SHP77 treated with DMSO at 0.1 percent for 48 hours (cell line): ENCODE measurements around the gene HOXB4.

Experiments
- DNase-seq: peaks from one replicate; lab custom pipeline; 2025; lab: John Stamatoyannopoulos, UW

HOXB4 gene

DNA sequence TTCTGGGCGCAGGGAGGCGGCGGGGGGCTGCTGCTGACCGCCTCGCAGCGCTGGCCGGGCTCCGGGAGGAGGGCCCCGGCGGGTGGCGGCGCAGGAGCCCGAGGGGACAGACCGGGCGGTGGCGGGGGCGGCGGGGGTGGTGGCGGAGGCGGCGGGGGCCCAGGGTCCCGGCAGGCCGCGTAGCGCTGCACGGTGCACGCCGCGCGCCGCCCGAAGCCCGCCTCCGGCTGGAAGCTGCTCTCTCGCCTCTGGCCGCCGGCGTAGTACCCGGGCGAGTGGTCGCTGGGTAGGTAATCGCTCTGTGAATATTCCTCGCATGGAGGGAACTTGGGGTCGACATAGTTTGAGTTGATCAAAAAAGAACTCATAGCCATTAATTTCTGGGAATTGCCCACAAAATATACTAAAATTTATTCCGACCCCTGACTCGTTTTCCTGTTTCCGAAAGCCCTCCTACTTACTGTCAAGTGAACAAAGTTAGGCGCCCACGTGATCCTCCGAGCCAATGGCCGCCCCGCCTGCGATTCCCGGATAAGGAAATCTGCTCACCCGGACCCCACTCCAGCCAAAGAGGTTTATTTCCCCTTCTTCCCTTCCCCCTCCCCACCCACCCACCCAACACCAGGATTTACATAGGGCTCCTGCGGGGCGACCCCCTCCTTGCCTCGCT, at the start of gene HOXB4:
HOXB4 (minus strand) TSS at position 405 of the 670 bp plus-strand sequence; CDS start at position 374, 31 bp downstream.
- DNase-seq = no peak

DNA sequence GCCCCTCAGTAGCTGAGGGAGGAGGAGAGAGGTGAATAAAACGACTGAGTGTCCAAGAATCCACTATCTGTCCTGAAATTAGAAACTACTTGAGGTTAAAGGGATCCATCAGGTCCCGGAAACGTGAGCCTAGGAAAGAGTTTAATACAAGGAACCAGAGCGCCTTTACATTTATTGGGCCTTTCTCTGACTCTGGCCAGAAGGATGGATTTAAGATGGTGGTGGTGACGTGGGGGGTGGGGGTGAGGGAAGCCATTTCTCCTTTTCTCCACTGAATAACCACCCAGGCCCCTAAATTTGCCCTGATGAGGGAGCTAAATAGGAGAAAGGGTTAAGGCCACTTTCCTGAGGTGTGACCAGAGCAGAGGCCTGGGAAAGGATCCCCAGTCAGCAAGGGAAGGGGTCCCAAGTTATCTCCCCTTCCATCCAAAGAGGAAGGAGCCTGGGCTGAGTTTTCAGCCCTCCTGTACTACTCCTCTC, 49.0 kb upstream of the HOXB4 start:
- no peak for DNase-seq

DNA sequence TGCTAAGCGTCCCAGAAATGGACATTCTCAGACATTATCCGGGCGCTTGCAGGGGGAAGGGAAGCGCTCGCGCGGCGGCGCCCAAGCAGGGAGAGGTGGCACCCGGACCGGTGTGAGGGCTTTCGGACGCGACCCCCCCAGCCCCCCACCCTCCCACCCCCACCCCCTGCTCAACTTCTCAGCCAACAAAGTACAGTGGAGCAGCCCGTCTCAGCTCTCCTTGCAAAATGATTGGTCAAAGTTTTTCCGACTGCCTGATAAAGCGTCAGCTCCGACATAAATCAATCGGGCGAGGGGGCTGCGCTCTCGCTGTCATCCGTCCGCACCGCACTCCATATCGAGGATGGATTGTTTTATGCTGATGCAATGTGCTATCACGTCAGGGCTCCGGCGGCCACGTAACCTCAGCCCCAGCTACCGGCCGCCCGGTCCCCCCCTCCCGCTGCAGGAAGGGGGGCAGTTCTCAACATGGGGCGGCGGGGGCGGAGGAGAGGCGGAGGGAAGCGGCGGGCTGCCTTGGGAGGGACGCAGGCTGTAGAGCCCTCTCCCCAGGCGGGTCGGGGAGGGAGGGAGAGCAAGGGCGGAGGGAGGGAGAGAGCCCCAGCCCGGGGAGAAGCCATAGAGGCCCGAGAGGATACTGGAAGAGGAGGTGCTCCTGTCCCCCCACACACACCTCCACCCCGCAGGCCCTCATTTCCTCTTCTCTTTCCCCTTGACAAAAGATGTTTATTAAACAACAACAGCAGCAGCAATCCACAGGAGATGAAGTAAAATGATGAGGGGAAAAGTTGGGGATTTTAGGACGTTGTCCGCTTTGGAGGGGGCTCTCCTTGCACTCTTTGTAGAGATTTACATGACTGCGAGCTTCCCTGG, 48.3 kb upstream of the HOXB4 start, which contains the start of gene HOXB9:
HOXB9 (minus strand) TSS at position 114 of the 873 bp plus-strand sequence; CDS start at position 25, 89 bp downstream.
- peak; percentile 80 for DNase-seq

DNA sequence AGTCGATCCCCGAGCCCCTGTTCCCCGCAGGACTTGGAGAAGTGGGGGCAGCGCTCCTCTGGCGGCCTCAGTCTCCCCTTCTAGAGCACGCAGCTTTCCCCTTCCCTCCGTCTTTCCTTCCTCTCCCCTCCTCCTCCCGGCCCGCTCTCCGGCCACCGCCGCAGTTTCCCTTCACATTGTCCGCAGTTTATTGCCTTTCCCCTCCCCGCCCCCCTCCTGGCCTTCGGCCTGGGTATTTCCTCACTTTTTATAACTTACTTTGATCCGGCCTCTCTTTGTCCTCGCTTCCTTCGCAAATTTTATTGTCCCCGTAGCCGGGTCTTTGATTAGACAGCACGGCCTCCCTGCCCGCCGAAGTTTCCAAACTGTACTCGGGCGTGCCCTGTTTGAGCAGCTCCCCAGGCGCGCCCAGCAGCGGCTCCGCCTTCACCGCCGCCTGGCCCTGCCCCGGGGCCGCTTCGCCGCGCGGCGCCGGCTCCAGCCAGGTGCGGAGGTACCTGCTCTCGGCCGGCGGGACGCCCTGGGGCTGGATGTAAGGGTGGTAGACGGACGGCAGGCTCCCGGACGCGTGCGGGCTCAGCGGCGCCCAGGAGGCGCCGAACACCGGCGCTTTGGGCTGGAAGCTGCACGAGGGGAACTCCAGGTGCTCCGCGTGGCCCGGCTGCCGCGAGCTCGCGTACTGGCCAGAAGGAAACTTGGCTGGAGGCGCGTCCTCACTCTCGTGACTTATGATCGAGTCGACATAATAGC, 47.5 kb upstream of the HOXB4 start:
- DNase-seq = no peak

DNA sequence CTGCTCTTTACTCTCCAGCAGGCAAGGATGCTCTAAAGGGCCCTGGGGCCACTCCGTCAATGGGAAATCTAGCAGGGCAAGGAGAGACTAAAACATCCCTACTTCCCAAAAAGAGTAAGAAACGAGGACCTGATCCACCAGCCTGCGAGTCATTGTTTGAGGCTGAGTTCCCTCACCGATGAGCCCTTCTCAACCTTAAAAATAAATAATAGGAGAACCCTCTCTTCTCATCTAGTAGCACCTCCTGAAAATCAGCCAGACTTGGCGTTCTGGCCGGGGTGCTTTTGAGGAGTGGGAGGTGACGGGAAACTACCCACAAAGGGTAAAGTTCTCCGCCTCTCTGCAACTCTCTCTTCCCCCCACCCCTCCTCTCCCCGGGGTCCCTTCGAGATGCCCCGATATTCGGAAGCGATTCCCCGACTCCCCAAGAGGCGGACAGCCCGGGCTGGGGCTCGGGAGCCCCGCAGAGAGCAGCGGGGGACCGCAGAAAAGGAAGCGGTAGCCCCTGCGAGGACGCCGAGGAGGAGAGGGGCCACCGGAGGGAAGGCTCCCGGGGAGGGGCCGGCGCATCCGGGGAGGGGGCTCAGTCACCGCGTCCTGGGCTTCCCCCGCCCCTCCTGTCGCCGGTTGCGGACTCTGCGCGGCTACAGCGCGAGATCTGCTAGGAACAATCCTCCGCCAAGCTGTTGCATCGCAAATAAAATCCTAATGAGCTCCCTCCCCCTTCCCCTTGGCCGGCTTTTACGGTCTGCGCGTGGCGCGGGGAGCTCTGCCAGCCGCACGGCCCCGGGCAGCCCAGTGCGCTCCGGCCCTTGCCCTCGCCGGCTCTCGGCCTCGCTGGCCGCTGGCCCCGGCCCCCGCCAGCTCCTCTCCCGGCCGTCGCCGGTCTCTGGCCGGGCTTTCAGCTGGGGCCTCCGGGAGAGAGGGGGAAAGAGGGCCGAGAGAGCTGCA, 46.7 kb upstream of the HOXB4 start:
- peak; percentile 23 for DNase-seq

DNA sequence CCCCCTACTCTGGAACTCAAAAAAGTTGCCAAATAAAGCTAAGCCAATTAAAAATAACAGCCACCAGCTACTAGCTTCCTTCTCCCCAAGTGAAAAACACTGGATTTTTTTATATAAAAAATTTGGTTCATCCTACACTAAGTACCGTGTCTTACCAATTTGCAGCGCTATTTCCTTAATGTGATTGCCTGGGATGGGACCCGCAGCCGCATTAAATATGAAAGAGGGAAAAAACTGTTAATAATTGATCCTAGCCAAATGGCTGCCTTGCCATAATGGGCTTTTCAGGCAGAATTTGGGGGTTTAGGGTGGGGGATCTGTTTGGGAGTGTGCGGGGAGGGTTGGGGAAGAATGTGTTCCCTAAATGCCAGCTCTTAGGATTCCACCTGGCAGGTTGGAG, 46.0 kb upstream of the HOXB4 start:
- no peak for DNase-seq

DNA sequence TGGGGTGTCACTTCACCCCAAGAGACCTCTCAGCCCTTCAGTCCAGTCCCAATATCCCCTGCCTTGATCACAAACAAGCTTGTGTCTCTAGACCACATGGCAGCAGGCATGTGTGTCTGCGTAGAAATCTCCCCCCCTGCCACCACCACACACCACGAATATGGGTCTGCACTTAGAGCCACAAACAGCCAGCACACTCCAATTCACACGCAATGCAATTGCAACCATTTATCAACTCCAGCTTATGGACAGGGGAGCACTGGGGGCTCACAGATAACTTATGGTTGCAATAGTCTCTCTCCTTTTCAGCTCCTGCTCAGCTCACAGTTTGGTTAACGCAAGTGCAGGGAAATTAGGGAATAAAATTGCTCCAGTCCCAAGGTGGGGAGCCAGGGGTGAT, 45.4 kb upstream of the HOXB4 start:
- no peak for DNase-seq

DNA sequence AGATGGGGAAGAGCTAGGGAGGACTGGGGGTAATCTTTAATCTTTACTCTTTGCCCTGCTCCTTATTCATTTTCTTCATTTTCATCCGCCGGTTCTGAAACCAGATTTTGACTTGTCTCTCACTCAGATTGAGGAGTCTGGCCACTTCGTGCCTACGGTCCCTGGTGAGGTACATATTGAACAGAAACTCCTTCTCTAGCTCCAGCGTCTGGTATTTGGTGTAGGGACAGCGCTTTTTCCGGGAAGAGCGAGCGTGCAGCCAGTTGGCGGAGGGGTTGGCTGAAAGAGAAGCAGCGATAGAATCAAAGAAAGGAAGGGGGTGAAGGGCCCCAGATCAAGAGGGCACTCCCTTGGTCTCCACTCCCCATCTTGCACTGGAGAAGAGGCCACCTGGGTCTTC, 44.7 kb upstream of the HOXB4 start:
- DNase-seq = no peak

DNA sequence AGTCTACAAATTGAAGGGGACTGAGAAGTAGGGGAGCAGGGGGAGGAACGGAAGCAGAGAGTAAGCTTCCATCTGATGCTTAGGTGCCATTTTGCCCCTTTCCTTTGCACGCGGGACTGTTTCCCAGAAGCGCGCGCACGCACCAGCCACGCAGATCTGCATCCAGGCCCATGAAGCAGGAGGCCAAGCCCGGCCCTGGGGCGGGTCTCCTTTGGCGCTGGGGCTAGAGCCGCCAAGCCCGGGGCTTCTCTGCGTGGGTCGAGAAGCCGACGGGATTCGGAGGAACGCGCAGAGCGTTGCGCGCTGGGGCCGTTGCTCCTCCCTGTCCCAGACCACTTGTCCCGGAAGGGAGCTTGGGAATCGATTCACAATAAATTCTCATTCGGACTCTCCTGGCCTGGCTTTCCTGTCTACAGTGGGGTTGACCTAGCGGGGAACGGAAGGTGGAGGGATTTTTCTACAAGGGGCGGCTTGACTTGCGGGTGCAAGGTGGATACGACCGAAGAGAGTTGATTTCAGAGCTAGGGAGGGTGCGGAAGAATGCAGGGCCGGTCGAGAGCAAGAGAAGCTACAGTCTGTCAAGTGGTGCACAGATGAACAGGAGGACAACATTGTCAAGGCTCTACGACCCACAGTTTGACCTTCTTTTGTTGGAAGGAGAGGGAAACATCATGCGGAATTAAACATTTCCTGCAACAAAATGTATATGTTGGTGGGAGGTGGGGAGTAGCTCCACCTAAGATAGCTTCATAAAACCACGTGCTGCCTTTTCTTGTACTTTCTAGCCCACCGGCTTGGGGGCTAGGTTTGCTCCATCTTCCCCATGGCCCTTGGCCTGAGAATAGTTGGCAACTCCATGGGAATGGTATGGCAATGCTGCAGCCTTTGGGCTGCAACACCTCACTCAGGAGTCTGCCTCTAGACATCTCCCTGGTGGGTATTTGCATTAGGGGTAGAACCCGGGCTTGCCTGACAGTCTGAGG, 43.6 kb upstream of the HOXB4 start:
- DNase-seq = no peak

DNA sequence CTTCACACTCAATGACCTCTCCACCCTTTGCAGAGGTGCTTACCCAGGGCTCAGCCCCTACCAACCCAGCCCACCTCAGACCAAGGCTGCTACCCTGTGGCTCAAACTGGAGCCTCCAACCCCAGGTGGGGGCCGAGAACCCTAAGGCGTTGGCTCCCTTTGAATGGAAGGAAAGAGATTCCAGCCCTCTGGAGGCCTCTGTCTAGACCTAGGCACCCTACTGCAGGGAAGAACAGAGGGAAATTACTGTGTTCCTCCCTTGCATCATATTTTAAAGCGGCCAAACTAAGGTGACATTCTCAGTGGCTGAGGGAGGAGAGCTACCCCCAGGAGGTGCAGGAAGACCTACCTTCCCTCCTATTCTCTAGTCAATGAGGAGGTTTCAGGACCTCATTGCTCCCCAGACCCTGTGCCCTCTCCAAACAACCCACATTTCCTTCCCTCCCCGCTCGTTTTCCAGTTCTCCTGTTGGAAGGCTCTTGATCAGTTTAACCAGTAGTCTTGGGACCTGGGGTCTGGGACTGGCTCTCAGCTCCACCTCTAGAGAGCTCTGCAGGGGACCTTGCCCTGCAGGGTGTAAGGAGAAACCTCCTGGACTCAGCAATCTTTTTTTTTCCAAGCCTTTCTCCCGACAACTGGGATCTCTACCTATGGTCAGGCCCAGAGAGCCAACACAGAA, 42.5 kb upstream of the HOXB4 start:
- no peak for DNase-seq

DNA sequence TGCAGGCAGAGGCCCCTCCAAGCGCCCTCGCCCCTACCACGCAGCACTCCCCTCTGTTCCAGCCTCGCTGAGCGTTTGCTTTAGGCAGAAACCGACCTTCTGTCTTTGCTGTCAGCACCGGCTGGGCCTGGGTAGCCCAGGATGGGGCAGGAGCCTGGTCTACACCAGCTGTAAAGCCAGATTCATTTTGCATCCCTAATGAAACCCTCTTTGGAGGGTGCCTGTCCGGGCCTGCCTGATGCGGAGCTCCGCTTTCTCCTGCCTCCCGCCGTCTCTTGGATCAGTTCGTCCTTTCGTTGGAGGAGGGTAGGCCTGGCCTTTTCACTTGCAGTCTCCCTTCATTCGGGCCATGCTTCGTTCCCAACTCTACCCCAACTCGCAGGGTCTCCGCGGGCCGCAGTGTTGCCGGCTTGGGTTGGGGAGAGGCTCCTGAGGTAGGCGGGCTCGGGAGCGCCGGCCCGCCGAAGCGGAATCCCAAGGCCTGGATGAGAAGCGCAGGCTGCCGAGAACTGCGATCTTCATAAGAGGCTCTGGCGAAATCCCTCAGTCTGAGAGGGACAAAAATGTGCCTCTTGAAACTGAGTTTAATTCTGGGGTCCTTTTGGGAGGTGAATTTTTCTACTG, 41.8 kb upstream of the HOXB4 start:
- DNase-seq = no peak

DNA sequence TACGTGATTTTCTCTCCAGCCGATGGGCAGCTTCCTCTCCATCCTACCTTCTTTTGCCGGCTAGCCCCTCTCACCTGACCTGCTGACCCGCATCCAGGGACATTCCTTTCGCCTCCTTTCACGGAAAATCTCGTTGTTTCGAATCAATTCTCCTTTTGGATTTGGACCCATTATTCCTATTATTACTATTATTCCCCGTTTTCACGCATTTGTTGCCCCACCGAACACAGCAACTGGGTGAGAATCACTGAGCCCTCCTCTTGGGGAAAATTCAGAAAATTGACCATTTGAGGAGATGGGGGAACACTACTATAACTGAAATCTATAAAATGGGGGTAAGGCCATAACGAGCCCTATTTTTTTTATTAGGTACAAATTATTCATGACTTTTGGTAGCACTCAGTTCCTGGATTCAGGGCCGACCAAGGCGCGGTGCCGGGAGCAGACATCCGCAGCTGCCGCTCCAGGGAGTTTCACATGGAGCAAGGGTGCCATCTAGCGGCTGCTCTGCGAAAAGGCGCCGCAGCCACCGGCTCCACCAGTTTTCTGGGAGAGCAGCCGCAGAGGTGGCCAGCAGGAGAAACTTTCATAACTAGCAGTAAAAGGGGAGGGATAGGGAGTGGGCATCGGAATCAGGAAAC, 40.2 kb upstream of the HOXB4 start:
- DNase-seq = peak; percentile 76

DNA sequence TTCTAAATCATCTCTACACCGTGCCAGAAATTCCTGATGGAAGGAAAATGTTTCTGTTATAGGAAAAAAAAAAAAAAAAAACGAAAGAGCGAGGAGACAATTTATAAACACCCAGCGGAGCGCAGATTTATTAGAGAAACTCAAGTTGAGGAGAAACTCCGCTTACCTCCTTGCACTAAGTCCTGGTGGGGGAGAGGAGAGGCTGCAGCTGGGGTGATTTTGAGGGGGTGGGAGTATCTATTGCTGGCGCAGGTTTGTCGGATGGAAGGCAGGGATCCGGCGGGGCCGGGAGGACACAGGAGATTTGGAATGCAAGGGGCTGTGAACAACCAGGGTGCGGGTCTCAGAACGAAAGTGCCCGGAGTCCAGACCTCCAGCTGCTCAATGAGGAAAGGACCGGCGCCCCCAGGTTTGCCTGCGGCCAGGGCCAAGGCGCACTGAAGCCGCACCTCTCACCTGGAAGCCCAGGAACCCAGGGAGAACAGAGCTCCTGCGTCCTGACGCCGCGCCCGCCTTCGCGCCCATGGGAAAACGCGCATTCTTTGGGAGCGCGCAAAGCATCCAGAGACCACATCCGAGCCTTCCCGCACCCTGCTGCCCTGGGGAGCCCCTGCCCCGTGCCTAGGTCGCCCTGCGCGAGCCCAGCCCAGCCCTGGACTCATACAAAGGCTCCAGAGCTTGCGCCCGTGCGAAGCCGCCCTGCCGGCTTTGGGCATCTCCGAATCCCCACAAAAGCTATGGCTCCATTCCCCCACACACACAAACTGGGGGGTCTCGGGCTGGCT, 39.5 kb upstream of the HOXB4 start:
- no peak for DNase-seq

DNA sequence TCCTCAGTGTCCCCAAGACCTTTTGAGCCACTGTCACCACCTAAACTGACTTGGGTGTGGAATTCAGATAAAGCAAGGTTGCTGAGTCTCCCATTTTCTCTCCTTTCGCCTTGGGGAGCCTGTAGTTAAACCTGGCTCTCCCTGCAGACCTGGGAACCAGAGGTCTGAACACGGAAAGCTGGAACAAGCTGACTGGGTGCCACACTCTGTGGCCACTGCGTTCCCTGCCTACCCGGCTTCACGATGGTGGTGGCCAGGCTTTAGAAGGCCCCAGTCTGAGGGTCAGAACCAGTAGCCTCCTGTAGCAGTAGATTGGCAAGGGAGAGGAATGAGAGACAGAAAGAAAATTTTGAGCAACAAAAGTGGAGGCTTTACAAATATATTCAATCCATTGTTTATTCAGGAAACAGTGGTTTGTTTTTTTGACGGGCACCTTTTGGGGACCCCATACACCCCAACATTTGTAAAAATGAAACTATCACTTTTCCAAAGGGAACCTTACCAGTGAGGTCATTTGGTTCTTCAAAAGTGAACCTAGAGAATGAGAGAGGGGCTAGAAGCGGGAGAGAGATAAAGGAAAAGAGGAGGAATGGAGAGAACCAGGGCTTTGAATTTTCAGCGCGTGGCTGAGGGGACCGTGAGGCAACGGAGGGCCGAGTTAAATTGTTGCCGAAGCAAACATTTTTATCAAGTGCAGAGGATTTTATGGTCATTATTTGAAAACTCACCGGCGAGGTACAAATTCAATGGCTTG, 38.7 kb upstream of the HOXB4 start:
- no peak for DNase-seq

DNA sequence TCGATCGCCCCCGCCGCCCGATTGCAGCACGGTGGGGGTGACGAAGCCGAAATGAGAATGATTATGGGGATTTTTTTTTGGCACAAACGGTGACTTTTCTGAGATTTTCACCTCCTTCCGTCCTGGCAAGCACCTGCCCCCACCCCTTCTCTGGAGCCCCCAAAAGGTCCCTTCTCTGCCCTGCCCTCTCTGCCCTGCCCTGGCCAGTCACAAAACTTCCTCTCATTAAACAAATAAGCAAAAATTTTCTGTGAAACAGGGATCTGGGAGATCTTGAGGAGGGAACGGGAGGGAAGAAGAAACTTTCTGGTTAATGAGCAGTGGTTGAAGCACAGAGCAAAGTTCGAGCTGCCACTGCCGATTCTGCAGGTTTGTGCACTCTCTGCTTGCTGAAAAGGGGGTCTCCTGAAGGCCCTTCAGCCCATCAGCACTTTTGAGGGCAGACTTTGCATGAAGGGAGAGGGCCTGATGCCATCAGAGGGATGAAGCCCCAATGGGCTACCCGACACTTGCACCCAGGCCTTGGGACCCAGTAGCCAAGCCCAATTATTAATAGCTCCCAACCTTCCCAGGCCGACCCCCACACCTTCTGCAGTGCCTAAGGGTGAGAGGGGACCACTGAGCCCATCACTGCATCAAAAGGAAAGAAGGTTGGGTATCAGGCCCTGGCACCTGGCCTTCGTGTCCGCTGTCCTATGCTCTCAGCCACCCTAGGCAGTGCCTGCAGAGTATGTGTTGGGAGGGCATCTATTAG, 38.0 kb upstream of the HOXB4 start:
- DNase-seq = no peak
